SIG-M5 treated with dmso at 0.1 percent for 504 hours (cell line): ENCODE measurements around the gene KMT5C.

ENCODE experiments used
- DNase-seq: peaks from one replicate; lab custom pipeline; 2025; ENCODE audit not compliant: unreplicated experiment; lab: John Stamatoyannopoulos, UW

The KMT5C gene

DNA sequence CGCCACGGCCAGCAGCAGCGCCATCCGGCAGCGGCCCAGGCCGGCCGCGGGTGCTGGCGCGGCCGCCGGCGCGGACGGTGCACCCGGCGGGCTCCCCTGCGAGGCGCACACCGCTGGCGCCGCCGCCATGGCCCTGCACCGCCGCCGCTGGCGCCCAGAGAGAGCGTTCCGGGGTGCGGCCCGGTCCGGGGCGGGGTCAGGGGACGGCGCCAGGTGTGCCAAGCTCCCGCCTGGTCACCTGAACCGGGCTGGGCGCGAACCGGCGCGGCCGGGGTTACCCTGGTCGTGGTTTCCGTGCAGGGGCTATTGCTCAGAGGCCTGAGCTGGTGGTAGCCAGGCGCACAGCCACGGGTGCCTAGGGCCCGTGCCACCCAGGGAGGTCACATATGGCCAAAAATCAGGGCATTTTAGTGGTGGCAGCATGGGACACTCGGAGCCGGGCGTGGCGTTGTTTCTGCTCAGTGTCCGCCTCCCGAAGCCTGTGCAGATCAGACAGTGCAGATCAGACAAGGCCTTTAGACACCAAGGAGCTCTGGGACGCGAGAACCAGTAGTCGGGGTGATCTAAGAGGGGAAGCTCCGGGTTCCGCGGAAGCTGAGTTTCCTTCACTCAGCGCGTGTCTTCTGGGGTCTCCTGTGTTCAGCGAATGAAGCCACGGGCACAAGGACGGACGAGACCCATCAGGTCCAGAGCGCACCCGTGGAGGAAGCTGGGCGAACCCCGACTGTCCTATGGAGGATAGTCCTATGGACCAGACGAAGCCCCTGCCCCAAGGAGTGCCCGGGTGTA is 44.6 kb downstream of the KMT5C start, which contains the start of gene TMEM238:
Gene TMEM238, minus strand, starts transcription at position 162 of the 789 bp plus-strand sequence. Its CDS starts 33 bp downstream, at position 129.
- peak; percentile 51 for DNase-seq

DNA sequence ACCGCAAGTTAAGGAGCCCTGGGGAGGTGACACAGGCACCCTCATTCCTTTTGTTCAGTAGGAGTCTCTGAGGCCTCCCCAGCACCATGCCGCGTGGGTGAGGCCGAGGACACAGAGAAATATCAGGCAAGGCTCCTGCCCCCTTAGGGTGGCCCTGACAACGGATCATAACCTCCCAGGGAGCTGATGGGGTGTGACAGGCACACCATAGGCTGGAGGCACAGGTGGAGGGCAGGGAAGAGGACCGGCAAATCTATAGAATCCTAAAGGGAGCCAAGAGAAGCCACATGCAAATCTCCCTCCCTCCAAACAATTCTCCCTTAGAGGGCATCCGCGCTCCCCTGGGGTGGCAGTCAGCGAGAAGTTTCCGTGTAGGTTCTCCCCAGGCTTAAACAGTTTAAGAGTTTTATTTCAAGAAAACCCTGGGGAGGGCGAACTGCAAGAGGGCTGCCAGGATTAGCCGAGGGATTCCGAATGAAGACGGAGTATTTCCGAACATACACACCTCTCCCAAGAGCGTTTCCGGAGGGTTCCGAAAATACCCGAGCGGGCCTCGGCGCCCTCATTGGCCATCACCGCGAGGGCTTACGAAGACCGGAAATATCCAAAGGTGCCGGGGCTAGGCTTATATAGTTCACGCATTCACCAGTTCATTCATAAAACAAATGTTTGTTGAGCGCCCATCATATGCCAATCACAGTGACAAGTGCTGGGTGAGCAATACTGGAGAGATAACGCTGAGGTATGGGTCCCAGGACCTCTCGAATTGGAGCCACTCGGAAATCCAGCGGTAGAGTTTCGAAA is 45.4 kb downstream of the KMT5C start:
- DNase-seq: peak; percentile 90

DNA sequence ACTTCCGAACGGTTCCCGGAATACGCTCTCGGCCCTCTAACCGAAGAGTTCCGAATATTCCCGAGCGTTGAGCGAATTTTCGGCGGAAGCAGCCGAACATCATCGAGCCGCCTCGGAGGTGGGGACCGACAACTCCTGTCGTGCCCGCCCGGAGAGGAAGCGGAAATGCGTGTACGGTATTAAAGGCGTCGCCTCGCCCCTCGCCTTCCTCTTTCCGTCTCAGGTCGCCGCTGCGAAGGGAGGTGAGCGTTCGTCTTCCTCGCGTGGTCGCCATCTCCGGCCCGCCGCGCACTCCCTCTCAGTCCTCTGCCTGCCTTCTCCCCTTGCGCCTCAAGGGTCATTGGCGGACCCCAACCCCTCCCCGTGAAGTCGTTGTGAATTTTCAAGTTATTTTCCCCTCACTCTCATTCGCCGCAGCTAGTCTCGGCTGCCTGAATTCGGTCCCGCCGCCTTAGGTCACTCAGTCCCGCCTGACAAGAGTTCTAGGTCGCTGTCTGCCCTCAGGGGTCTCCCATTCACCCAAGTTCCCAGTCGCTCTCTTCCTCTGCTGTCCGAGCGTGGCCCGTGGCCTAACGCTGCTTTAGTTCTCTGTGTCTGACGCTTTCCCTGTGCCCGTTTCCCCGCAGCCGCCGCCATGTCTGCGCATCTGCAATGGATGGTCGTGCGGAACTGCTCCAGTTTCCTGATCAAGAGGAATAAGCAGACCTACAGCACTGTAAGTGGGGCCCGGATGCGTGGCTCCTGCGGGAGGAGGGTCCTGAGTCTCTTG is 46.2 kb downstream of the KMT5C start, which contains the start of gene RPL28:
Gene RPL28, plus strand, starts transcription at position 209 of the 769 bp plus-strand sequence. Its CDS starts 426 bp downstream, at position 635.
- DNase-seq: peak; percentile 94

DNA sequence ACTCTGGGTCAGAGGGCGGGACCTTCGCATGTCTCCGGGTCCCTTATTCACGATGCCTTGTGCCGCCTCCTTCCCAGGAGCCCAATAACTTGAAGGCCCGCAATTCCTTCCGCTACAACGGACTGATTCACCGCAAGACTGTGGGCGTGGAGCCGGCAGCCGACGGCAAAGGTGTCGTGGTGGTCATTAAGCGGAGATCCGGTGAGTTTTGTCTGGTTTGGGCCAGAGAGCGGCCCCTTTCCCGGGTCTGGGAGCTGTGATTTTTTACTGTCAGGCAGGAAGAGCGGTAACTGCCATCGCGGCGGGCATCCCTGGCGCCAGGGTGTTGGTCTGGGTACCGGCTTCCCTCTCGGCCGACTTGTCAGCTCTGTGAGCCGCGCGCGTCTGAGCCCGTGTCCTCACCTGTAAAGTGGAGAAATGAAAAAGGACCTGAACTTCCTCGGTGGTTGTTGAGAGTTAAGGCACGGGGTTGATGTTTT is 46.9 kb downstream of the KMT5C start:
- no peak for DNase-seq

DNA sequence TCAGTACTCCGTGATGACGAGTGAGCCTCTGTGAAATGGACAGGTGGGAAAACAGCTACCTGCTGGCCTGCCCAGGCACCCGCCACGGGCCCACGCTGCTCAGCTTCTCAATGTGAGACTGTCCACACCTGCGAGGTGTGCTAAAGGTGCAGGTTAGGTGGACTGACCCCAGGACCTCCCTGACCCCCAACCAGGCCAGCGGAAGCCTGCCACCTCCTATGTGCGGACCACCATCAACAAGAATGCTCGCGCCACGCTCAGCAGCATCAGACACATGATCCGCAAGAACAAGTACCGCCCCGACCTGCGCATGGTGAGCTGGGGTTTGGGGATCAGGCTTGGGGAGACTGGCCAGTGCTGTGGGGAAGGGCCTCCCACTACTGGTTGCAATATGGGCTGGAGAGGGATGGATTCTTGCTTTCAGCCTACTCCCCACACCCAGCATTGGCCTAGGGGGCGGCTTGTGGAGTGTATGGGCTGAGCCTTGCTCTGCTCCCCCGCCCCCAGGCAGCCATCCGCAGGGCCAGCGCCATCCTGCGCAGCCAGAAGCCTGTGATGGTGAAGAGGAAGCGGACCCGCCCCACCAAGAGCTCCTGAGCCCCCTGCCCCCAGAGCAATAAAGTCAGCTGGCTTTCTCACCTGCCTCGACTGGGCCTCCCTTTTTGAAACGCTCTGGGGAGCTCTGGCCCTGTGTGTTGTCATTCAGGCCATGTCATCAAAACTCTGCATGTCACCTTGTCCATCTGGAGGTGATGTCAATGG is 48.2 kb downstream of the KMT5C start:
- no peak for DNase-seq

DNA sequence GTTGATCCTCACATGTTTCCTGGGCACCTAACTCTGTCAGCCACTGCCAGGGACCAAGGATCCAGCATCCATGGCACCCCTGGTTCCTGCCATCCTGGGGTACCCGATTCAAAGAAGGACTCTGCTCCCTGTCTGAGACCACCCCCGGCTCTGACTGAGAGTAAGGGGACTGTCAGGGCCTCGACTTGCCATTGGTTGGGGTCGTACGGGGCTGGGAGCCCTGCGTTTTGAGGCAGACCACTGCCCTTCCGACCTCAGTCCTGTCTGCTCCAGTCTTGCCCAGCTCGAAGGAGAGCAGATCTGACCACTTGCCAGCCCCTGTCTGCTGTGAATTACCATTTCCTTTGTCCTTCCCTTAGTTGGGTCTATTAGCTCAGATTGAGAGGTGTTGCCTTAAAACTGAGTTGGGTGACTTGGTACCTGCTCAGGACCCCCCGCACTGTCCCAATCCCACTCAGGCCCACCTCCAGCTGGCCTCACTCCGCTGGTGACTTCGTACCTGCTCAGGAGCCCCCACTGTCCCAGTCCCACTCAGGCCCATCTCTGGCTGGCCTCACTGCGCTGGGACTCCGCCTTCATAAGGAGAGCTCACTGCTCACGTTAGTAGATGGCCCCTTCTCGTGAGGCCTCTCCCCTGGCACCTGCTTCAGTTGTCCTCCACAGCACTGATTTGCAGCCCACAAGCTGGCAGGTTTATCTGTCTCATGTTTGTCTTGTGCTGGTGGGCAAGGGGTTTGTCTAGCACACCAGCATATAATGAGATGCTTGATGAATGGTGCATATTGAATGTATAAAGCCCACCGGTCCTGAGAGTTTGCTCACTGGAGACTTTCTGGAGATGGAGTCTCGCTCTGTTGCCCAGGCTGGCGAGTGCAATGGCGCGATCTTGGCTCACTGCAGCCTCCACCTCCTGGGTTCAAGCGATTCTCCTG is 50.0 kb downstream of the KMT5C start:
- DNase-seq: no peak

DNA sequence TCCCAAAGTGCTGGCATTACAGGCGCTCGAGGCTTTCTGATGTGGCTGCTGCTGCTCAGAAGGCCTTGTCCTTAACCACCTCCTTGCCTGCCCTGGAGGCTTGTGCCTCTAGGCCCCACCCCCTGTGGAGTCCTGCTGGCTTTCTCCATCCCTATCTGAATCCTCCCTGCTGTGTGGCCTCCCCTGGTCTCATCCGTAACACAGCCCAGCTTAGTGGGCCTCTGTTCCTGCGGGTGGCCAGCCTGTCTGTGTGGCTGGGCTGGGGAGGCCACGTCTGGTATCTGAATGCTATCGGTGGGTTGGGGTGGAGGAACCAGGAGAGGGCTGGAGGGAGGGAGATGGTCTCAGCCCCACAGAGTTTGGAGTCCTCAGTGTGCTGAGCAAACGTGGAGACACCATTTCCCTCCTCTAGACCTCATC is 50.8 kb downstream of the KMT5C start:
- no peak for DNase-seq

DNA sequence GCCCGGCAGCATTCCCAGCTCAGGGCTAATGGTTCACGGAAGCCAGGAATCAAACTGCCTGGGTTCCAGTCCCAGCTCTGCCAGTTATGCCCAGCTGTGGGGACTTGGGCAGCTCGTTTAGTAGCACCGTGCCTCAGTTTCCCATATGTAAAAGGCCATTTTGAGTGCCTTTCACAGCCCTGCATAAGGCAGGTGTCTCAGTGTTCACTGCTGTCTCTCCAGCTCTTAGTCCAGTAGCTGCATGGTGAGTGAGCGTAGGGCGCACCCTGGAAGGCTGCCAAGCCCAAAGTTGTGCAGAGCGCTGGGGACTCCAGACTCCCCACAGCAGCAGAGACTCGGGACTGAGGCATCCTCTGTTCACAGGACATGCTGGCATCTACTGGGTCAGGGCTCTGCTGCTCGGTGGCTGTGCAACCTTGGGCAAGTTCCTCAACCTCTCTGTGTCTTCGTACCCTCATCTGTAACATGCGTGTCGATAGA is 51.6 kb downstream of the KMT5C start:
- DNase-seq: no peak

DNA sequence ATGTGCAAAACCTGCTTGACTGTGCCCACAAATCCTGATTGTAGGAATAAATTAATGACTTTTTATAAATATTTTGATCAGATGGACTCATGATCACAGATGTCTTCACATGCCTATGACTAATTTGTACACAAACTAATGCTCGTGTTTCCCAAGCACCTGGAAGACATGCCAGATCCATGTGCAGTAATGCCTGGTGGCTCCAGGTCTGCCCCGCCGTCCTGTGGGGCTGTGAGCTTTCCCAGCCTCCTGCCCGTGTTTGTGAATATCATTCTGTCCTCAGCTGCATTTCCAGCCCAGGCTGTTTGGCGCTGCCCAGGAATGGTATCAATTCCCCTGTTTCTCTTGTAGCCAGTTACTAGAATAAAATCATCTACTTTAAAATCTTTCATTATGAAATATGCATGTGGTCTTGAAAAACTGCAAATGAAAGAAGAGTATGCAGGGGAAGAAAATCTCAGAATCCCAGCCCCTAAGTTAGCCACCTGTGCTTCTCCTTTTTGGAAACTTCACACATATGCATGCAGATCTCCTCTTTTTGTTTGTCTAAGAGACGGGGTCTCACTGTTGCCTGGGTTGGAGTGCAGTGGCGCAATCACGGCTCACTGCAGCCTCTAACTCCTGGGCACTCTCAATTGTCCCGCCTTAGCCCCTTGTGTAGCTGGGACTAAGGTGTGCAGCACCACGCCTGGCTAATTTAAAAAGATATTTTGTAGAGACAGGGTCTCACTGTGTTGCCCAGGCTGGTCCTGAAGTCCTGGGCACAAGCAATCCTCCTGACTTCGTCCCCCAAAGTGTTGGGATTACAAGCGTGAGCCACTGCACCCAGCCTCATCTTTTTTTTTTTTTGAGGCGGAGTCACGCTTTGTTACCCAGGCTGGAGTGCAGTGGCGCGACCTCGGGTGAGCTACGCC is 52.3 kb downstream of the KMT5C start:
- no peak for DNase-seq

DNA sequence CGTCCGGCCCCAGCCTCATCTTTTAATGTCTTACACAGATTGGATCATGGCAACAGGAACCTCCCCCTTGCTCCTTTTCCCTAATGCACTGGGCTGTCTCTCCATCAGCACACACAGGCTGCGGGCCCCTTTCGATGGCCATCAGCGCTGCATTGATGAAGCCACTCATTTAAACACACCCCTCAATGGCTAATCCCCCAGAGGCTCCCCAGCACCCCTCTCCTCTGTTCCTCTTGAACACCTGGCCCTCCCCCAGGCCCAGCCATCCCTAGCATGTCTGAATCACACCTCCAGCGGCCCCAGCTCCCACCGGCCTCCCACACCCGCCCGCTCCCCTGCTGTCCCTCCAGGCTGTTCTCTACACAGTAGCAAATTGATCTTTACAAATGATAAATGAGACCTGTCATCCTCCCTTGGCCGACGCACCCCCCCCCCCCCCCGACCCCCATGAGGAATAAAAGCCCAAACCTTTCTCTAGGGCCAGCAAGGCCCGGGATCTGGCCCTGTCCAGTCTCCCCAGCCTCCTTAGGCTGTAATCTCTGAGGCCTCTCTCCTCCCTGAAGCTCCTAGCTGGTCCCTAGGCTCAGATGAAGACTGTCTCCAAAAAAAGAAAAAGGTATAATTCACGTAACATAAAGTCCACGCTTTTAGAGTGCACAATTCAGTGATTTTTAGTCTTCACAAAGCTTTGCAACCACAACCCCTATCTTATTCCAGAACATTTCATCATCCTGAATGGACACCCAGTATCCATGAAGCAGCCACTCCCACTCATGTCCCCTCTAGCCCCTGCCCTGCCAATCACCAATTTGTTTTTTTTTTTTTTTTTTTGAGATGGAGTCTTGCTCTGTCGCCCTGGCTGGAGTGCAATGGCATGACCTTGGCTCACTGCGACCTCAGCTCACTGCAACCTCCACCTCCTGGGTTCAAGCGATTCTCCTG is 53.4 kb downstream of the KMT5C start:
- DNase-seq: no peak
